AG10803 (cell line): Measurements from ENCODE around the gene CHTF8.
"Not testable (repeated sequence)": the region's sequence is repeated elsewhere in the genome, so short reads cannot be mapped to it uniquely, and the experiment has no call there.

Experiments
- DNase-seq: peaks from one replicate; pipeline ENCODE4 v3.0.0; 2010; ENCODE audit warnings: low read depth
- H3K4me3 ChIP-seq: 2 replicates; pipeline ENCODE4 v1.5.1; 2011; ENCODE audit warnings: mild to moderate bottlenecking, low read length, control low read depth
- CTCF ChIP-seq: conservative IDR thresholded peaks from 2 replicates; pipeline ENCODE4 v1.5.1; 2011; ENCODE audit warnings: mild to moderate bottlenecking, low read length, control low read depth, inconsistent platforms

The CHTF8 gene

GRCh38 chr16:69133373-69133954 lies 1.1 kb upstream of the CHTF8 start:
- TF ChIP-seq CTCF: no peak
- no peak for DNase-seq
- H3K4me3 ChIP-seq: peak overlapping the region; percentile 98

- DNase-seq: peak; percentile 77
Measured at GRCh38 chr16:69131839-69132423, 457 bp downstream of the CHTF8 start.

GRCh38 chr16:69131167-69131838 lies 1.1 kb downstream of the CHTF8 start:
- DNase-seq: no peak
- peak overlapping the region; percentile 98 for H3K4me3 ChIP-seq
- no peak for TF ChIP-seq CTCF

More at GRCh38 chr16:69131839-69132423, 457 bp downstream of the CHTF8 start:
- no peak for TF ChIP-seq CTCF
- H3K4me3 ChIP-seq: peak overlapping the region; percentile 98

GRCh38 chr16:69130461-69130860 lies 1.9 kb downstream of the CHTF8 start:
- H3K4me3 ChIP-seq: peak overlapping the region; percentile 98
- TF ChIP-seq CTCF: no peak
- DNase-seq: no peak

GRCh38 chr16:69127966-69128510 lies 4.3 kb downstream of the CHTF8 start:
- TF ChIP-seq CTCF: no peak
- no peak overlapping the region for H3K4me3 ChIP-seq
- DNase-seq: no peak

- DNase-seq, H3K4me3 ChIP-seq: not testable (repeated sequence)
Measured at GRCh38 chr16:69126801-69127200, 5.6 kb downstream of the CHTF8 start.

GRCh38 chr16:69126221-69126620 lies 6.2 kb downstream of the CHTF8 start:
- DNase-seq: no peak
- TF ChIP-seq CTCF: no peak
- H3K4me3 ChIP-seq: no peak overlapping the region

GRCh38 chr16:69124961-69125360 lies 7.4 kb downstream of the CHTF8 start:
- not testable (repeated sequence) for H3K4me3 ChIP-seq

GRCh38 chr16:69124406-69124805 lies 8.0 kb downstream of the CHTF8 start:
- DNase-seq: not testable (repeated sequence)

More at GRCh38 chr16:69124961-69125360, 7.4 kb downstream of the CHTF8 start:
- DNase-seq: not testable (repeated sequence)

More at GRCh38 chr16:69124406-69124805, 8.0 kb downstream of the CHTF8 start:
- not testable (repeated sequence) for H3K4me3 ChIP-seq
